H4 (cell line): Measurements from ENCODE around the gene FGG. TPM values are rescaled to one million over a fixed set of nuclear protein-coding genes. Genes with fewer than 3 reads are reported as not detected.
"Not testable (repeated sequence)": the region's sequence is repeated elsewhere in the genome, so short reads cannot be mapped to it uniquely, and the experiment has no call there.

Experiments
- DNase-seq: peaks from one replicate; pipeline ENCODE4 v3.0.0-alpha.2; 2015; ENCODE audit warnings: low spot score
- total RNA-seq: library from RNA; depleted of rRNA; stranded (reverse); fragments of >200 nt; shearing (Covaris generic); gene quantifications from 2 replicates; pipeline ENCODE4 v1.2.3, GENCODE V29; 2014

Gene FGG
- total RNA-seq, 1 experiment from 2014 or later = not detected

GRCh38 chr4:154611833-154612232 is 623 bp downstream of the FGG start:
- no peak for DNase-seq

GRCh38 chr4:154610582-154610981 is 1.9 kb downstream of the FGG start:
- no peak for DNase-seq

- no peak for DNase-seq
Measured at GRCh38 chr4:154609532-154609931, 2.9 kb downstream of the FGG start.

GRCh38 chr4:154608361-154609252 is 3.8 kb downstream of the FGG start:
- no peak for DNase-seq

GRCh38 chr4:154606728-154607723 is 5.4 kb downstream of the FGG start:
- no peak for DNase-seq

- DNase-seq = no peak
Measured at GRCh38 chr4:154604696-154605200, 7.7 kb downstream of the FGG start.

GRCh38 chr4:154603033-154603943 is 9.2 kb downstream of the FGG start:
- DNase-seq = no peak

GRCh38 chr4:154602404-154603020 is 9.9 kb downstream of the FGG start:
- no peak for DNase-seq

- no peak for DNase-seq
Measured at GRCh38 chr4:154597798-154598774, 14.4 kb downstream of the FGG start.

GRCh38 chr4:154597281-154597680 is 15.2 kb downstream of the FGG start:
- DNase-seq = not testable (repeated sequence)

GRCh38 chr4:154595807-154596206 is 16.6 kb downstream of the FGG start:
- DNase-seq = peak; percentile 33

GRCh38 chr4:154594343-154594742 is 18.1 kb downstream of the FGG start:
- not testable (repeated sequence) for DNase-seq

GRCh38 chr4:154593868-154594267 is 18.6 kb downstream of the FGG start:
- no peak for DNase-seq

- DNase-seq = no peak
Measured at GRCh38 chr4:154591890-154592289, 20.6 kb downstream of the FGG start.

- DNase-seq = no peak
Measured at GRCh38 chr4:154590329-154591006, 22.0 kb downstream of the FGG start, which contains the start of gene FGA. Gene FGA, minus strand, starts transcription at chr4:154590742. Its CDS starts 55 bp downstream, at chr4:154590687.

GRCh38 chr4:154589296-154590197 is 22.9 kb downstream of the FGG start:
- no peak for DNase-seq

GRCh38 chr4:154588198-154588597 is 24.3 kb downstream of the FGG start:
- DNase-seq = no peak
